ENCODE measurements around the gene KCNT1. TPM values are rescaled to one million over a fixed set of nuclear protein-coding genes. Genes with fewer than 3 reads are reported as not detected.

KCNT1 gene
- total RNA-seq, 1 donor from 2014 or later = not detected

DNA sequence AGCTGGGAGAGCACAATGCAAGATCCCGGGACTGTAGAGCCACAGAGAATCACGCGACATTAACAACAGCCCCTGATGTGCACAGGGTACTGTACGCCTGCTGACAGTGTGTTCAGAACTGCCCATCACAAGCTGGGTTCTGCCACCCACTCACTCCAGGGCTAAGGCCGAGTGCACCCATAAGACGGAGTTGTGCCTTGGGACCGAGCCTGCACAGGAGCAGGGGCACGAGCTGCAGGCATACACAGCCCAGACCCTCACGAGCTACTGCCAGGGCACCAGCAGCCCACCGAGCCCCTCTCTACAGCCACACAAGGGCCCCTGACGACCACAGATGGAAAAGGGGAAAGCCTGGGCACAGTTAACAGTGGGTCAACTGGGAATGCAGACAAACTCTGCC is 137.5 kb downstream of the KCNT1 start:
- no peaks in the 10 kb centered on the region for H3K27me3 Mint-ChIP-seq
- ATAC-seq (ENCODE audit: low read depth) (no peak), DNase-seq (no peak)
- H3K4me1 Mint-ChIP-seq = no peaks in the 10 kb centered on the region
- no peak overlapping the region for H3K27ac Mint-ChIP-seq
- peaks cover 25% of the 10 kb centered on the region for H3K36me3 Mint-ChIP-seq (ENCODE audit: low read depth)
- TF ChIP-seq, protein P1, sequence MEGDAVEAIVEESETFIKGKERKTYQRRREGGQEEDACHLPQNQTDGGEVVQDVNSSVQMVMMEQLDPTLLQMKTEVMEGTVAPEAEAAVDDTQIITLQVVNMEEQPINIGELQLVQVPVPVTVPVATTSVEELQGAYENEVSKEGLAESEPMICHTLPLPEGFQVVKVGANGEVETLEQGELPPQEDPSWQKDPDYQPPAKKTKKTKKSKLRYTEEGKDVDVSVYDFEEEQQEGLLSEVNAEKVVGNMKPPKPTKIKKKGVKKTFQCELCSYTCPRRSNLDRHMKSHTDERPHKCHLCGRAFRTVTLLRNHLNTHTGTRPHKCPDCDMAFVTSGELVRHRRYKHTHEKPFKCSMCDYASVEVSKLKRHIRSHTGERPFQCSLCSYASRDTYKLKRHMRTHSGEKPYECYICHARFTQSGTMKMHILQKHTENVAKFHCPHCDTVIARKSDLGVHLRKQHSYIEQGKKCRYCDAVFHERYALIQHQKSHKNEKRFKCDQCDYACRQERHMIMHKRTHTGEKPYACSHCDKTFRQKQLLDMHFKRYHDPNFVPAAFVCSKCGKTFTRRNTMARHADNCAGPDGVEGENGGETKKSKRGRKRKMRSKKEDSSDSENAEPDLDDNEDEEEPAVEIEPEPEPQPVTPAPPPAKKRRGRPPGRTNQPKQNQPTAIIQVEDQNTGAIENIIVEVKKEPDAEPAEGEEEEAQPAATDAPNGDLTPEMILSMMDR (IDR thresholded peaks at IDR 0.05) = no peak
- intact Hi-C loops (cut with micrococcal nuclease) = no loop called here
- ChIA-PET CTCF (no interaction called here), POLR2A (no interaction called here)
- no peak overlapping the region for H3K4me3 Mint-ChIP-seq
- peaks cover 7% of the 10 kb centered on the region for H3K9me3 Mint-ChIP-seq

DNA sequence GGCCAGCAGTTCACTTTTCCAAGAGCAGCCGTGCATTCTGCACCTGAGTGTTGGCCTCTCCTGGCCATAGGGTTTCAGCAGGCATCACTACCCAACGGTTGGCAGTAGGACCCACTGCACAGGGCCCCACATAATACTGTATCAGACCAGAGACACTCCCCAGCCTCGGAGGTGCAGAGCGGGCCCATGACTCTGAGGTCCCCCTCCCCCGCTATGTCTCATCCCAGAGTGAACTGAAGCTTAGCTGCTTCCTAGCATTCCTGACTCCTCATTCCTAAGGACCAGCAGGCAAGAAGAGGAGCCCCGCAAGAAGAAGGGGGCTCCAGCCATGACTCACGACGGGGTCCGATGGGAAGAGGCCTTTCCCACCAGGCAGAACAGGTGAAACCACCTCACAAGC is 138.1 kb downstream of the KCNT1 start:
- Mint-ChIP-seq H3K4me3 (no peak overlapping the region), H3K36me3 (ENCODE audit: low read depth) (peaks cover 30% of the 10 kb centered on the region), H3K27ac (no peak overlapping the region), H3K9me3 (peaks cover 11% of the 10 kb centered on the region), H3K27me3 (no peaks in the 10 kb centered on the region), H3K4me1 (no peaks in the 10 kb centered on the region)
- no peak for ATAC-seq (ENCODE audit: low read depth)
- CTCF ChIA-PET = no interaction called here
- DNase-seq = no peak
- TF ChIP-seq, protein P1 (IDR thresholded peaks at IDR 0.05) = no peak
- POLR2A ChIA-PET = no interaction called here
- intact Hi-C loops (cut with micrococcal nuclease) = no loop called here

DNA sequence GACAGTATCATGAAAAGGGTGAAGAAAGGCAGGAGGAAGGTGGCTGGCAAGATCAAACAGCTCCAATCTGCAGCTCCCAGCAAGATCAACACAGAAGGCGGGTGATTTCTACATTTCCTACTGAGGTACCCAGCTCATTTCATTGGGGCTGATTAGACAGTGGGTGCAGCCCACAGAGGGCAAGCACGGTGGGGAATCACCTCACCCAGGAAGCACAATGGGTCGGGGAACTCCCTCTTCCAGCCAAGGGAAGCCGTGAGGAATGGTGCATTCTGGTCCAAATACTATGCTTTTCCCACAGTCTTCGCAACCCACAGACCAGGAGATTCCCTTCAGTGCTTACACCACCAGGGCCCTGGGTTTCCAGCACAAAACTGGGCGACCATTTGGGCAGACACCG is 138.6 kb downstream of the KCNT1 start:
- Mint-ChIP-seq H3K9me3 (peaks cover 15% of the 10 kb centered on the region), H3K27ac (no peak overlapping the region), H3K27me3 (no peaks in the 10 kb centered on the region), H3K4me1 (no peaks in the 10 kb centered on the region), H3K4me3 (no peak overlapping the region), H3K36me3 (ENCODE audit: low read depth) (peaks cover 34% of the 10 kb centered on the region)
- intact Hi-C loops (cut with micrococcal nuclease) = no loop called here
- CTCF ChIA-PET = no interaction called here
- no peak for DNase-seq
- POLR2A ChIA-PET = no interaction called here
- no peak for ATAC-seq (ENCODE audit: low read depth)
- TF ChIP-seq, protein P1 (IDR thresholded peaks at IDR 0.05) = no peak

Other genes starting within 250 kb of the KCNT1 start
- gene PPP1R26, start 222.4 kb upstream of the KCNT1 start, total RNA-seq = 3.1 and 6.7 TPM in 2 replicates
- gene MRPS2, start 201.5 kb upstream of the KCNT1 start, total RNA-seq = 35.1 and 39.7 TPM in 2 replicates
- gene LCN1, start 180.7 kb upstream of the KCNT1 start, total RNA-seq = not detected in 2 replicates
- not detected in 2 replicates for gene OBP2A, start 156.1 kb upstream of the KCNT1 start, total RNA-seq
- gene PAEP, start 140.4 kb upstream of the KCNT1 start, total RNA-seq = not detected in 2 replicates
- gene GLT6D1, start 62.6 kb upstream of the KCNT1 start, total RNA-seq = not detected in 2 replicates
- gene LCN9, start 38.9 kb upstream of the KCNT1 start, total RNA-seq = not detected in 2 replicates
- gene SOHLH1, start 2.7 kb upstream of the KCNT1 start, total RNA-seq = not detected in 2 replicates
- gene CAMSAP1, start 205.4 kb downstream of the KCNT1 start, total RNA-seq = 16.9 and 23.7 TPM in 2 replicates

All from activated B cell treated with CpG ODN at 0.5 μM for 24 hours (primary cell).